SK-N-SH (cell line): ENCODE data around the gene MORF4L1.

Experiments
- CHD2 ChIP-seq: fragments of 150-350 bp; IDR thresholded peaks from 2 replicates; pipeline ENCODE4 v1.6.1; 2018; ENCODE audit warnings: low read length; ENCODE audit not compliant: partially characterized antibody
- EP300 ChIP-seq, 2 experiments: IDR thresholded peaks; 2 replicates each; pipeline versions ENCODE4 v1.4.0 to v1.6.1; 2012; ENCODE audit warnings: borderline replicate concordance in 1 of 2, low read depth in 1 of 2, low read length in 1 of 2
- EZH2phosphoT487 ChIP-seq: fragments of 200-600 bp; sonication (generic); IDR thresholded peaks from 2 replicates; pipeline ENCODE4 v1.6.1; 2017; ENCODE audit warnings: low read depth, mixed run types, mild to moderate bottlenecking, antibody characterized with exemption, moderate library complexity, borderline replicate concordance
- GATA2 ChIP-seq: sonication (generic); formaldehyde crosslinking; IDR thresholded peaks from 2 replicates; pipeline ENCODE4 v1.5.0; 2020; ENCODE audit warnings: mild to moderate bottlenecking, missing genetic modification reagents
- MXI1 ChIP-seq: IDR thresholded peaks from 2 replicates; pipeline ENCODE4 v1.6.1; 2012; ENCODE audit warnings: mild to moderate bottlenecking, low read depth, low read length, improper control_type of control experiment
- NFIC ChIP-seq: IDR thresholded peaks from 2 replicates; pipeline ENCODE4 v1.4.0; 2012; ENCODE audit warnings: borderline replicate concordance
- POLR2AphosphoS5 ChIP-seq: IDR thresholded peaks from 2 replicates; pipeline ENCODE4 v1.6.1; 2012; ENCODE audit warnings: low read depth, low read length
- RAD21 ChIP-seq: IDR thresholded peaks from 2 replicates; pipeline ENCODE4 v1.6.1; 2012; ENCODE audit warnings: mild to moderate bottlenecking, low read length
- REST ChIP-seq: IDR thresholded peaks from 2 replicates; pipeline ENCODE4 v1.6.1; 2012; ENCODE audit warnings: mild to moderate bottlenecking, low read depth, low read length, moderate library complexity
- RXRA ChIP-seq: IDR thresholded peaks from 2 replicates; pipeline ENCODE4 v1.4.0; 2012; ENCODE audit warnings: low read depth, mild to moderate bottlenecking, borderline replicate concordance
- TF ChIP-seq, protein P1 (sequence below): fragments of 150-350 bp; IDR thresholded peaks from 2 replicates; pipeline ENCODE4 v1.6.1; 2017; ENCODE audit warnings: antibody characterized with exemption, low read length, low read depth, borderline replicate concordance
- TF ChIP-seq, protein P2 (sequence below): fragments of 200-600 bp; sonication (generic); IDR thresholded peaks from 2 replicates; pipeline ENCODE4 v1.6.1; 2017; ENCODE audit warnings: antibody characterized with exemption, mild to moderate bottlenecking, moderate library complexity

DNA sequence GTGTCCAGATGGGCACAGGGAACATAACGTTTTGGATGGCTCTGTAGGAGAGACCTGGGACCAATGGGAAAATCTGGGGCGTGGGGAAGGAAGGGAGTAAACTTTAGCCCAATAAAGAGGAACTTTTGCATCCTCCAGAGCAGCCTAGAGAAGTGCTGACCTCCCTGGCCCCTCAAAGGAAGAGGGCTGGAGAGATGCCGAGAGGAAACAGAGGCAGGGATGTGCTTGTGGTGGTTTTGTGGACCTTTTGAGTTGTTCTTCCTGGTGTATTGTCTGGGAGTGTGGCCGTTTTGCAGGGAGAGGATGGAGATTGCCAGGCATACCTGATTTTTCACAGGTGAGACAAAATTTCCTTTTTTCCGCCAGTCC lies 61.9 kb downstream of the MORF4L1 start:
- TF ChIP-seq, protein P1, sequence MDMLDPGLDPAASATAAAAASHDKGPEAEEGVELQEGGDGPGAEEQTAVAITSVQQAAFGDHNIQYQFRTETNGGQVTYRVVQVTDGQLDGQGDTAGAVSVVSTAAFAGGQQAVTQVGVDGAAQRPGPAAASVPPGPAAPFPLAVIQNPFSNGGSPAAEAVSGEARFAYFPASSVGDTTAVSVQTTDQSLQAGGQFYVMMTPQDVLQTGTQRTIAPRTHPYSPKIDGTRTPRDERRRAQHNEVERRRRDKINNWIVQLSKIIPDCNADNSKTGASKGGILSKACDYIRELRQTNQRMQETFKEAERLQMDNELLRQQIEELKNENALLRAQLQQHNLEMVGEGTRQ, result no peak
- TF ChIP-seq, protein P2, sequence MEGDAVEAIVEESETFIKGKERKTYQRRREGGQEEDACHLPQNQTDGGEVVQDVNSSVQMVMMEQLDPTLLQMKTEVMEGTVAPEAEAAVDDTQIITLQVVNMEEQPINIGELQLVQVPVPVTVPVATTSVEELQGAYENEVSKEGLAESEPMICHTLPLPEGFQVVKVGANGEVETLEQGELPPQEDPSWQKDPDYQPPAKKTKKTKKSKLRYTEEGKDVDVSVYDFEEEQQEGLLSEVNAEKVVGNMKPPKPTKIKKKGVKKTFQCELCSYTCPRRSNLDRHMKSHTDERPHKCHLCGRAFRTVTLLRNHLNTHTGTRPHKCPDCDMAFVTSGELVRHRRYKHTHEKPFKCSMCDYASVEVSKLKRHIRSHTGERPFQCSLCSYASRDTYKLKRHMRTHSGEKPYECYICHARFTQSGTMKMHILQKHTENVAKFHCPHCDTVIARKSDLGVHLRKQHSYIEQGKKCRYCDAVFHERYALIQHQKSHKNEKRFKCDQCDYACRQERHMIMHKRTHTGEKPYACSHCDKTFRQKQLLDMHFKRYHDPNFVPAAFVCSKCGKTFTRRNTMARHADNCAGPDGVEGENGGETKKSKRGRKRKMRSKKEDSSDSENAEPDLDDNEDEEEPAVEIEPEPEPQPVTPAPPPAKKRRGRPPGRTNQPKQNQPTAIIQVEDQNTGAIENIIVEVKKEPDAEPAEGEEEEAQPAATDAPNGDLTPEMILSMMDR, result no peak
- TF ChIP-seq NFIC (no peak), POLR2AphosphoS5 (no peak), GATA2 (CRISPR knock-in tag) (no peak), EZH2phosphoT487 (no peak), REST (no peak), EP300 (IDR thresholded peaks at IDR 0.05; ENCODE audit: borderline replicate concordance in 1 of 2, low read depth in 1 of 2, low read length in 1 of 2) (no peak), MXI1 (no peak), RXRA (no peak), RAD21 (no peak), CHD2 (no peak)
